Measurements from ENCODE around the gene CCHCR1.

DNA sequence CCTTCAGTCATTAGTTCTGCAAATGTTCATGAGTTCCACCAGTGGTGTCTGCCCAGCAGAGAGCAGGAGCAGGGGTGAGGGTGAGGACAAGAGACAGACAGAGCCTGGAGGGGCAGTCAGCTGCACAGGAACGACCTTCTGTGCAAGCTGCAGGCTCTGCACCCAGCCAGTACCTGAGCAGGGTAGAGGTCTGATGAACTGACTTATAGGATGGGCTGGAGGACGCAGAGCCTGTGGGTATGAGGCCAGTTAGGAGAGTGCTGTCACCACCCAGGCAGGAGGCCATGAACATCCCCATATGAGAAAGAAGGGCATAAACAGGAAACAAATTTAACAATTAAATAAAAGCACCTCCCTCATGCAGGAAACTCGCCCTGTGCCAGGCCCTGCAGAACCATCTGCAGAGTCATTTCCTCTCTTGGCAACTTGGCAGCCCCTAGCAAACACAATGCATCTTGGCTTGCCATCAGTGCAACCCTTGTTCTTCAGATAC, 63.2 kb downstream of the CCHCR1 start:
- TF ChIP-seq, protein P1, sequence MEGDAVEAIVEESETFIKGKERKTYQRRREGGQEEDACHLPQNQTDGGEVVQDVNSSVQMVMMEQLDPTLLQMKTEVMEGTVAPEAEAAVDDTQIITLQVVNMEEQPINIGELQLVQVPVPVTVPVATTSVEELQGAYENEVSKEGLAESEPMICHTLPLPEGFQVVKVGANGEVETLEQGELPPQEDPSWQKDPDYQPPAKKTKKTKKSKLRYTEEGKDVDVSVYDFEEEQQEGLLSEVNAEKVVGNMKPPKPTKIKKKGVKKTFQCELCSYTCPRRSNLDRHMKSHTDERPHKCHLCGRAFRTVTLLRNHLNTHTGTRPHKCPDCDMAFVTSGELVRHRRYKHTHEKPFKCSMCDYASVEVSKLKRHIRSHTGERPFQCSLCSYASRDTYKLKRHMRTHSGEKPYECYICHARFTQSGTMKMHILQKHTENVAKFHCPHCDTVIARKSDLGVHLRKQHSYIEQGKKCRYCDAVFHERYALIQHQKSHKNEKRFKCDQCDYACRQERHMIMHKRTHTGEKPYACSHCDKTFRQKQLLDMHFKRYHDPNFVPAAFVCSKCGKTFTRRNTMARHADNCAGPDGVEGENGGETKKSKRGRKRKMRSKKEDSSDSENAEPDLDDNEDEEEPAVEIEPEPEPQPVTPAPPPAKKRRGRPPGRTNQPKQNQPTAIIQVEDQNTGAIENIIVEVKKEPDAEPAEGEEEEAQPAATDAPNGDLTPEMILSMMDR (IDR thresholded peaks at IDR 0.05) = no peak
- no peak for TF ChIP-seq POLR2A (IDR thresholded peaks at IDR 0.05)

All from esophagus squamous epithelium (tissue), 4 donors.